WERI-Rb-1 (cell line): ENCODE measurements around the gene GRM5.
"Not testable (repeated sequence)": the region's sequence is repeated elsewhere in the genome, so short reads cannot be mapped to it uniquely, and the experiment has no call there.

Experiments used
- DNase-seq: peaks from one replicate; pipeline ENCODE4 v3.0.0-alpha.2; 2020
- H3K27ac ChIP-seq: fragments of 250-450 bp; sonication (Bioruptor Pico); 2 replicates; pipeline ENCODE4 v1.5.1; 2020; ENCODE audit warnings: mild to moderate bottlenecking, moderate library complexity
- H3K27me3 ChIP-seq: fragments of 250-450 bp; sonication (Bioruptor Pico); 2 replicates; pipeline ENCODE4 v1.5.1; 2021; ENCODE audit warnings: mild to moderate bottlenecking, low read depth, moderate library complexity; ENCODE audit not compliant: insufficient read depth, severe bottlenecking
- H3K36me3 ChIP-seq: fragments of 250-450 bp; sonication (Bioruptor Pico); 2 replicates; pipeline ENCODE4 v1.5.1; 2020; ENCODE audit warnings: mild to moderate bottlenecking, moderate library complexity
- H3K4me3 ChIP-seq: 2 replicates; pipeline ENCODE4 v1.5.1; 2011; ENCODE audit warnings: low read depth, mild to moderate bottlenecking, control low read depth, low read length
- H3K9me3 ChIP-seq: fragments of 250-450 bp; sonication (Bioruptor Pico); 2 replicates; pipeline ENCODE4 v1.5.1; 2021; ENCODE audit warnings: mild to moderate bottlenecking, moderate library complexity; ENCODE audit not compliant: severe bottlenecking
- CTCF ChIP-seq: IDR thresholded peaks from 2 replicates; pipeline ENCODE4 v1.5.1; 2011; ENCODE audit warnings: low read depth, mild to moderate bottlenecking, control low read depth, inconsistent platforms, low read length

GRM5 gene

GRCh38 chr11:88909500-88909899 is 156.3 kb downstream of the GRM5 start:
- Histone ChIP-seq H3K27ac (no peak overlapping the region), H3K36me3 (no peaks in the 10 kb centered on the region), H3K27me3 (no peaks in the 10 kb centered on the region), H3K9me3 (no peaks in the 10 kb centered on the region), H3K4me3 (no peak overlapping the region)
- DNase-seq = no peak
- TF ChIP-seq CTCF = no peak

DNA sequence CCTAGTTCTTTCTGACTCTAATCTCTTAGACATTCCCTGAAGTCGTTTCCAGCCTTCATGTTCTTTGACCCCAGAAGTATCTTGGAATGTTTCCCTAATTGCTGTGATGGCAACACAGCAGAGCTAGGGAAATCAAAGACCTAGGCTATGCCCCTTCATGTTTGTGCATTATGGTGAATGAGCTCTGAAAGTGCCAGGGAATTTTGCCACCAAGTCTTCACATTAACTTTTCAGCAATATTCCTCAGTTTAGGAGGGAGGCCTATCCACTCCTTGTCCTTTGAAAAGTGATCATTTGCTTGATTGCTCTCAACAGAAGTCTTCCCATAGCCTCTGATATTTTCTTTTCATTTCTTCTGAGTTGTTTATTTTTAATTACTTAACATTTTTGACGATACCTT is 164.3 kb downstream of the GRM5 start:
- H3K4me3 ChIP-seq, H3K36me3 ChIP-seq, H3K9me3 ChIP-seq, H3K27ac ChIP-seq, DNase-seq, H3K27me3 ChIP-seq: not testable (repeated sequence)

- H3K4me3 ChIP-seq, DNase-seq, H3K27ac ChIP-seq: not testable (repeated sequence)
Observed at GRCh38 chr11:88888855-88889254, 176.9 kb downstream of the GRM5 start.

GRCh38 chr11:88886796-88887195 is 179.0 kb downstream of the GRM5 start:
- TF ChIP-seq CTCF = peak; percentile 74
- DNase-seq = peak; percentile 55
- H3K4me3 ChIP-seq = no peak overlapping the region

More at GRCh38 chr11:88888855-88889254, 176.9 kb downstream of the GRM5 start:
- not testable (repeated sequence) for H3K27me3 ChIP-seq, H3K36me3 ChIP-seq, H3K9me3 ChIP-seq

DNA sequence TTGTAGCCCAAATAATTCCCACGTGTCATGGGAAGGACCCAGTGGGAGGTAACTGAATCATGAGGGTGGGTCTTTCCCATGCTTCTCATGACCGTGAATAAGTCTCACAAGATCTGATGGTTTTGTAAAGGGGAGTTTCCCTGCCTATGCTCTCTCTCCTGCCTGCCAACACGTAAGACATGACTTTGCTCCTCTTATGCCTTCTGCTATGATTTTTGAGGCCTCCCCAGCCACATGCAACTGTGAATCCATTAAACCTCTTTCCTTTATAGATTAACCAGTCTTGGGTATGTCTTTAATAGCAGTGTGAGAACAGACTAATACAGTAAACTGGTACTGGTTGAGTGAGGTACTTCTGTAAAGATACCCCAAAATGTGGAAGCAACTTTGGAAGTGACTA is 183.0 kb downstream of the GRM5 start:
- not testable (repeated sequence) for DNase-seq, H3K4me3 ChIP-seq, H3K27me3 ChIP-seq, H3K27ac ChIP-seq, H3K9me3 ChIP-seq, H3K36me3 ChIP-seq

More at GRCh38 chr11:88886796-88887195, 179.0 kb downstream of the GRM5 start:
- Histone ChIP-seq H3K27me3 (no peaks in the 10 kb centered on the region), H3K9me3 (no peaks in the 10 kb centered on the region), H3K36me3 (no peaks in the 10 kb centered on the region), H3K27ac (no peak overlapping the region)

DNA sequence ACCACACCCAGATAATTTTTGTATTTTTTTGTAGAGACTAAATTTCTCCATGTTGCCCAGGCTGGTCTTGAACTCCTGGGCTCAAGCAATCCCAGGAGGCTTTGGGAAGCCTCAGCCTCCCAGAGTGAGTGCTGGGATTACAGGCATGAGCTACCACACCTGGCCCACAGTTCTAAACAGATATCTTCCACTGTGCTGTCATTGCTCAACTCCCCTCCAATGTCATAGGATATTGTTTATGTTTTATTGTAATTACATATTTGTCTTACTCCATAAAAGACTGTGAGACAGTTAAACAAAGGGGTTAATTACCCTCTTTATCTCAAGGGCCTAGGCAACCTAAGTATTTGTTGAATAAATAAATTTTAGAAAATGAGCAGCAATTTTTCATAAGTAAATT is 204.2 kb downstream of the GRM5 start:
- H3K4me3 ChIP-seq = no peak overlapping the region
- no peak for TF ChIP-seq CTCF
- H3K9me3 ChIP-seq = no peaks in the 10 kb centered on the region
- no peak overlapping the region for H3K27ac ChIP-seq
- no peaks in the 10 kb centered on the region for H3K27me3 ChIP-seq
- no peaks in the 10 kb centered on the region for H3K36me3 ChIP-seq
- DNase-seq = no peak

GRCh38 chr11:88860431-88860830 is 205.4 kb downstream of the GRM5 start:
- H3K4me3 ChIP-seq, H3K27ac ChIP-seq, H3K36me3 ChIP-seq, H3K27me3 ChIP-seq, H3K9me3 ChIP-seq, DNase-seq: not testable (repeated sequence)

GRCh38 chr11:88853963-88854362 is 211.8 kb downstream of the GRM5 start:
- H3K36me3 ChIP-seq, H3K4me3 ChIP-seq, H3K27me3 ChIP-seq, DNase-seq, H3K27ac ChIP-seq, H3K9me3 ChIP-seq: not testable (repeated sequence)

DNA sequence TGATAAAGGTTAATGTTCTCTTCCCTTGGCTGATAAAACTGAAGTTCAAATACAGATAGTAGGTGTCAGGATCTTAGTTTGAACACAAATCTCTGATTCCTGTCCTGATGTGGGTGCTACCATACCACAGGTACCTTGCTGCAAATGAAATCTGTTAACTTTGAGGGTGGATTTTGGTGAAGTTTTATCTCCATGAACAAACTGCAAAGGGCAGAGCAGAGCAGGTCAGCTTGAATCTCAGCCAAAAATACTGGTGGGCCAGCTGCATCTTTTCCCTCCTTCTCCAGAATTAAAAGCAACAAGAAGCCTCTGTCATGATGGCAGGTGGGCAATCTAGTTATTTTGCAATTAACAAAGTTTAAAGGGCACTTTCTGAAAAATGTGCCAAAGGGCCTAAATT is 214.2 kb downstream of the GRM5 start:
- DNase-seq = not testable (repeated sequence)

GRCh38 chr11:88849773-88850172 is 216.0 kb downstream of the GRM5 start:
- not testable (repeated sequence) for DNase-seq, H3K27ac ChIP-seq, H3K4me3 ChIP-seq, H3K9me3 ChIP-seq, H3K36me3 ChIP-seq, H3K27me3 ChIP-seq

More for the DNA sequence above, 214.2 kb downstream of the GRM5 start:
- not testable (repeated sequence) for H3K36me3 ChIP-seq, H3K4me3 ChIP-seq, H3K27me3 ChIP-seq, H3K9me3 ChIP-seq, H3K27ac ChIP-seq
